Panc1 (cell line): ENCODE results near the gene IRGC.

ENCODE experiments used
- CTCF ChIP-seq: fragments of 450-650 bp; IDR thresholded peaks from 2 replicates; pipeline ENCODE4 v1.5.1; 2017; ENCODE audit warnings: mild to moderate bottlenecking
- POLR2AphosphoS5 ChIP-seq: IDR thresholded peaks from 2 replicates; pipeline ENCODE4 v1.6.1; 2012; ENCODE audit warnings: mild to moderate bottlenecking, low read depth, low read length, moderate library complexity
- TCF7L2 ChIP-seq: IDR thresholded peaks from 2 replicates; pipeline ENCODE4 v1.6.1; 2011; ENCODE audit warnings: mild to moderate bottlenecking, low read depth, low read length, inconsistent platforms
- TF ChIP-seq, protein P1 (sequence below), 2 experiments: IDR thresholded peaks; 2 replicates each; pipeline ENCODE4 v1.6.1; 2011 to 2012; ENCODE audit warnings: low read depth in 2 of 2, control low read depth in 1 of 2, low read length in 1 of 2, mild to moderate bottlenecking in 1 of 2, moderate library complexity in 1 of 2; ENCODE audit not compliant: insufficient read depth in 1 of 2

DNA sequence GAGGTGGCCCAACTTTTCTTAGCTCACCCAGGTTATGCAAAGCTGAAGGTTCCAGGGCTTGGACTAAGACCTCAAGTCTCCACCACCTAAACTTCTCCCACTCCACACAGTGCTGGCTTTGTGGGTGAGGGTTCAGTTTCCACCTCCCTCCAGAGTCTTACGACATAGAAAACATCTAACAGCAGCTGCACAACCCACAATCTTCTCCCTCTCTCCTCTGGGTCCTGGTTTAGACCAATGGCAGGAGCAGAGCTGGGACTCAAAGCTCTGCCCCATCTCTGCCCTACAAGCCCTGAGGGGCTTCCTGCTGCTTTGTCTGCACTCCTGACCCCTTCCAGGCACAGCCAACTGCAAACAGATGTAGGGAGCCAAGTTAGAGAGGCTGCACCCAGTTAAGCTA, 16.0 kb downstream of the IRGC start:
- TF ChIP-seq CTCF = no peak
- no peak for TF ChIP-seq POLR2AphosphoS5
- TF ChIP-seq, protein P1, sequence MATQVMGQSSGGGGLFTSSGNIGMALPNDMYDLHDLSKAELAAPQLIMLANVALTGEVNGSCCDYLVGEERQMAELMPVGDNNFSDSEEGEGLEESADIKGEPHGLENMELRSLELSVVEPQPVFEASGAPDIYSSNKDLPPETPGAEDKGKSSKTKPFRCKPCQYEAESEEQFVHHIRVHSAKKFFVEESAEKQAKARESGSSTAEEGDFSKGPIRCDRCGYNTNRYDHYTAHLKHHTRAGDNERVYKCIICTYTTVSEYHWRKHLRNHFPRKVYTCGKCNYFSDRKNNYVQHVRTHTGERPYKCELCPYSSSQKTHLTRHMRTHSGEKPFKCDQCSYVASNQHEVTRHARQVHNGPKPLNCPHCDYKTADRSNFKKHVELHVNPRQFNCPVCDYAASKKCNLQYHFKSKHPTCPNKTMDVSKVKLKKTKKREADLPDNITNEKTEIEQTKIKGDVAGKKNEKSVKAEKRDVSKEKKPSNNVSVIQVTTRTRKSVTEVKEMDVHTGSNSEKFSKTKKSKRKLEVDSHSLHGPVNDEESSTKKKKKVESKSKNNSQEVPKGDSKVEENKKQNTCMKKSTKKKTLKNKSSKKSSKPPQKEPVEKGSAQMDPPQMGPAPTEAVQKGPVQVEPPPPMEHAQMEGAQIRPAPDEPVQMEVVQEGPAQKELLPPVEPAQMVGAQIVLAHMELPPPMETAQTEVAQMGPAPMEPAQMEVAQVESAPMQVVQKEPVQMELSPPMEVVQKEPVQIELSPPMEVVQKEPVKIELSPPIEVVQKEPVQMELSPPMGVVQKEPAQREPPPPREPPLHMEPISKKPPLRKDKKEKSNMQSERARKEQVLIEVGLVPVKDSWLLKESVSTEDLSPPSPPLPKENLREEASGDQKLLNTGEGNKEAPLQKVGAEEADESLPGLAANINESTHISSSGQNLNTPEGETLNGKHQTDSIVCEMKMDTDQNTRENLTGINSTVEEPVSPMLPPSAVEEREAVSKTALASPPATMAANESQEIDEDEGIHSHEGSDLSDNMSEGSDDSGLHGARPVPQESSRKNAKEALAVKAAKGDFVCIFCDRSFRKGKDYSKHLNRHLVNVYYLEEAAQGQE (IDR thresholded peaks at IDR 0.05; ENCODE audit: insufficient read depth in 1 of 2, low read depth in 2 of 2, low read length in 1 of 2) = no peak
- TF ChIP-seq TCF7L2 = no peak
